Nephron (organoid): ENCODE measurements around the gene ZNF407.
A peak's percentile ranks its signal among the peaks of the same experiment; 100 is the strongest.

Source experiments
- H3K27ac Mint-ChIP-seq, 3 experiments: 2 replicates each; pipeline ENCODE4 v1.8.0; 2020; ENCODE audit warnings: mixed read lengths in 3 of 3, mild to moderate bottlenecking in 2 of 3, moderate library complexity in 1 of 3
- H3K27me3 Mint-ChIP-seq: 2 replicates; pipeline ENCODE4 v1.8.0; 2021; ENCODE audit warnings: low read depth, mild to moderate bottlenecking, moderate library complexity, mixed read lengths
- H3K36me3 Mint-ChIP-seq: 2 replicates; pipeline ENCODE4 v1.8.0; 2020; ENCODE audit warnings: low read depth, mixed read lengths
- H3K4me1 Mint-ChIP-seq: 2 replicates; pipeline ENCODE4 v1.8.0; 2020; ENCODE audit warnings: mixed read lengths
- H3K4me3 Mint-ChIP-seq, 3 experiments: 2 replicates each; pipeline ENCODE4 v1.8.0; 2020; ENCODE audit warnings: mild to moderate bottlenecking in 3 of 3, mixed read lengths in 3 of 3, moderate library complexity in 2 of 3
- H3K9me3 Mint-ChIP-seq: 2 replicates; pipeline ENCODE4 v1.8.0; 2020; ENCODE audit warnings: mixed read lengths
- TF ChIP-seq, protein P1 (sequence below), 3 experiments: fragments of 200-600 bp; sonication (generic); IDR thresholded peaks; one replicate each; pipeline ENCODE4 v1.5.0; 2021; ENCODE audit warnings: antibody characterized with exemption in 3 of 3; ENCODE audit not compliant: unreplicated experiment in 3 of 3

The ZNF407 gene

DNA sequence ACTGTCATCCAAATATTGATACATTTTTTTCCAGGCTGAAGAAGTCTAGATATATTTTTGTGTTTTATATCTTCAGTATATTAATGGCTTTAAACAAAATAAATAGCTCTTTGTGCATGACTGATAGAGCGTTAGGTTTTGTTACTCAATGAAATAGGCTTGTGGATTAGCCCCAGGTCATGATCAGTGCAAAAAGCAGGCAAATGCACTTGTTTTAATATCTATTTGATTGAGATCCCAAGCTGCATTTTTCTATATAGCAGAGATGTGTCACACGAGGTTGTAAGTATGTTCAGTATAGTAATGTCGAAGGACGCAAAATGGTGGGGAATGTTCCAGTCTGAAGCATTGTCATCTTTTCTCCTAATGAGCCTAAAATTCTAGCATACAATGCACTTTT is 198.5 kb downstream of the ZNF407 start:
- no peaks in the 10 kb centered on the region for H3K36me3 Mint-ChIP-seq

DNA sequence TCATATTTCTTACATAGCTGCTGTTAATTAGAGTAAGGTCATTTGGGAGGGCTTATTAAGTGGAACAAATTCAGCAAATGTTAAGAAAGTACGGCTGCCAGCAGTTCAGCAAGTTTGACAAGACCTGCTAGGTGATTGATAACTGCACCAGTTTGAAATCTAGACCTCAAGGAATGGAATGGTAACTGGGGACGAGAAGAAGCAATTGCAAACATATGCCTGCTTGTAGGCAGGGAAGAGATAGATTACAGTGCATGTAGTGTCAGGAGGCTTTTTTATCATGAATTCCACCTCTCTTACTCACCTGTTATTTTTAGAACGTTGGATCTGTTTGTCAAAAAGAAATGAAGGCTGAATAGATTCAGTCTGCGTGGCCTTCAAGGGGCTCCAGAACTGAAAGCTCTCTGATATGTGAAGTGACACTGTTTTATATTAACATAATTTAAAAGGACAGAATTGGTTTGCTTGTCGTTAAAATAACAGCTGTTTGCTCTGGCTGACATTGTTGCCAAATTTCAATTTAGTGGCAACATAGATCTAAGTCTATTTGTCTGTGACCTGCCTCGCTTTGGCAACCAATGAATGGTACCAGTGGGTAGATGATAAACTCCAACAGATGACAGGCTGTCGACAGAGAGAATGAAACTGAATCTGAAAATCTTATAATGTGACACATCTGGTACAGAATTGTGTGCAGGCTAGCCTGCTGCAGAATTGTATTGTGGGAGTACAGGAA is 199.3 kb downstream of the ZNF407 start:
- H3K9me3 Mint-ChIP-seq = no peaks in the 10 kb centered on the region
- no peaks in the 10 kb centered on the region for H3K27me3 Mint-ChIP-seq
- TF ChIP-seq, protein P1, sequence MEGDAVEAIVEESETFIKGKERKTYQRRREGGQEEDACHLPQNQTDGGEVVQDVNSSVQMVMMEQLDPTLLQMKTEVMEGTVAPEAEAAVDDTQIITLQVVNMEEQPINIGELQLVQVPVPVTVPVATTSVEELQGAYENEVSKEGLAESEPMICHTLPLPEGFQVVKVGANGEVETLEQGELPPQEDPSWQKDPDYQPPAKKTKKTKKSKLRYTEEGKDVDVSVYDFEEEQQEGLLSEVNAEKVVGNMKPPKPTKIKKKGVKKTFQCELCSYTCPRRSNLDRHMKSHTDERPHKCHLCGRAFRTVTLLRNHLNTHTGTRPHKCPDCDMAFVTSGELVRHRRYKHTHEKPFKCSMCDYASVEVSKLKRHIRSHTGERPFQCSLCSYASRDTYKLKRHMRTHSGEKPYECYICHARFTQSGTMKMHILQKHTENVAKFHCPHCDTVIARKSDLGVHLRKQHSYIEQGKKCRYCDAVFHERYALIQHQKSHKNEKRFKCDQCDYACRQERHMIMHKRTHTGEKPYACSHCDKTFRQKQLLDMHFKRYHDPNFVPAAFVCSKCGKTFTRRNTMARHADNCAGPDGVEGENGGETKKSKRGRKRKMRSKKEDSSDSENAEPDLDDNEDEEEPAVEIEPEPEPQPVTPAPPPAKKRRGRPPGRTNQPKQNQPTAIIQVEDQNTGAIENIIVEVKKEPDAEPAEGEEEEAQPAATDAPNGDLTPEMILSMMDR (IDR thresholded peaks at IDR 0.05; ENCODE audit: unreplicated experiment in 3 of 3) = no peak
- peak overlapping the region; percentile 26 to 70 (median 50) for H3K27ac Mint-ChIP-seq
- H3K4me1 Mint-ChIP-seq = peaks cover 30% of the 10 kb centered on the region
- H3K4me3 Mint-ChIP-seq = peak overlapping the region in 2 of 3 experiments; percentile 17 to 32
- no peaks in the 10 kb centered on the region for H3K36me3 Mint-ChIP-seq

More for the DNA sequence above, 198.5 kb downstream of the ZNF407 start:
- Mint-ChIP-seq H3K9me3 (no peaks in the 10 kb centered on the region), H3K27ac (peak overlapping the region in 1 of 3 experiments; percentile 26), H3K4me3 (no peak overlapping the region), H3K27me3 (no peaks in the 10 kb centered on the region), H3K4me1 (peaks cover 30% of the 10 kb centered on the region)
- TF ChIP-seq, protein P1 (IDR thresholded peaks at IDR 0.05; ENCODE audit: unreplicated experiment in 3 of 3) = no peak

DNA sequence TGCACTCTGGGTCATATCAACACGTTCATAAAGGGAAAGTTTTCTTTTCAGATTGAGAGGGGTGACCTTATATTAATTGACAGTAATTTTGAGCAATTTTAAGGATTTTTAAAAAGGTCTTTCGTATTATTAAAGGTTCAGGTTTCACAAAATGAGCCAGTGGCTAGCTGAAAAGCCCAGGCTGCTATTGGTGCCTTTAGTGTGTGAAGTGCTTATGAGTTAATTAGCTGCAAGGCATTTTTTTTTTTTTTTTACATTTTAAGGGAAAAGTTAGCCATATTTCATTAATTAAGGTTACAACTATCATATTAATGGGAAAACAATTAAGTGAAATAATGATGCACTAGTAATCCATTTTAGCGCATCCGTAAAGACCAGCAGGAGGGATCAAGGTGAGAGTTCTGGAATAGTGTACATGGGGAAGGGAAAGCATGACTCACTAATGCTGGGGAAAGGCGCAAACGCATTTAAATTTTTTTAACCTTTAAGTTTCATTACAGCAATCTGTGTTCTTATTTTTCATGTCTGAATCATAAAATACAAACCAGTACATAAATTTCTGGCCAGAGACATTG is 200.0 kb downstream of the ZNF407 start:
- Mint-ChIP-seq H3K27ac (peak overlapping the region; percentile 26 to 70 (median 50)), H3K27me3 (no peaks in the 10 kb centered on the region), H3K9me3 (no peaks in the 10 kb centered on the region), H3K4me3 (peak overlapping the region in 2 of 3 experiments; percentile 16 to 32), H3K36me3 (no peaks in the 10 kb centered on the region), H3K4me1 (peaks cover 30% of the 10 kb centered on the region)
- TF ChIP-seq, protein P1 (IDR thresholded peaks at IDR 0.05; ENCODE audit: unreplicated experiment in 3 of 3) = no peak

DNA sequence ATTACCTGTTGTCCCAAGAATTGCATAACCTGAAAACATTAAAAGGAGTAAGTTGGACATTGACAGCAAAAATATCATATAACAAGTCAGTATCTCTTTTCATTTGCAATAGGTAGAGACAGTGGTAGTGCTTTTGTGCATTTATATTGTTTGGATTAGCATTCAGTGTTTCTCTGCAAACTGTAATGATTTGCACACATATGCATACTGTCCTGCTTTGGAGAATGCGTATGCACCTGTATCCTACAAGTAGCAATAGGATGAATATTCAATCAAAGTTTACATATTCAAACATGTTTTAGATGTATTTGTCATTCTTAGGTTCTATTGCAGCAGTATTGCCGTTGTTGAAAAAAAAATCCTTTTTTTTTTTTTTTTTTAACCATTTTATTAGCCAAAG is 201.9 kb downstream of the ZNF407 start:
- TF ChIP-seq, protein P1 (IDR thresholded peaks at IDR 0.05; ENCODE audit: unreplicated experiment in 3 of 3) = no peak
- Mint-ChIP-seq H3K9me3 (no peaks in the 10 kb centered on the region), H3K36me3 (no peaks in the 10 kb centered on the region), H3K27ac (no peak overlapping the region), H3K4me3 (no peak overlapping the region), H3K4me1 (peaks cover 40% of the 10 kb centered on the region), H3K27me3 (no peaks in the 10 kb centered on the region)

DNA sequence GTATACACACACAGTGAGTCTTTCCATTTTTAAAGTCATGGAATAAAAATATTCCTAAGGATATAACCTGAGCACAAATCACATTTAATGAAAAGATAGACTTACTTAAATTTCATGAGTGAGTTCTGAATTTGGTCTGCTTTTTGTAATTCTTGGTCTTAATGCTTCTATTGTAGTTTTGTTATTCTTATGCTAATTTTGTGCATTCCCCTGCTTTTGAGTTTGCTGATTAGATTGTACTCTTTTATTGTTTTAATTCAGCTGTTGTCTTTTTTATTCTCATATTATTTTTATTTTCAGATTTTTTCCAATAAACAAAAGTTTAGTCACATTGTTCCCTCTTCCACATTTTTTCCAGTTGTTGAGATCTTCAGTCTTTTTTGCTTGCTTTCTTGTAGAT is 202.4 kb downstream of the ZNF407 start:
- H3K27me3 Mint-ChIP-seq = no peaks in the 10 kb centered on the region
- no peaks in the 10 kb centered on the region for H3K36me3 Mint-ChIP-seq
- H3K4me3 Mint-ChIP-seq = no peak overlapping the region
- TF ChIP-seq, protein P1 (IDR thresholded peaks at IDR 0.05; ENCODE audit: unreplicated experiment in 3 of 3) = no peak
- peaks cover 46% of the 10 kb centered on the region for H3K4me1 Mint-ChIP-seq
- no peak overlapping the region for H3K27ac Mint-ChIP-seq
- no peaks in the 10 kb centered on the region for H3K9me3 Mint-ChIP-seq

DNA sequence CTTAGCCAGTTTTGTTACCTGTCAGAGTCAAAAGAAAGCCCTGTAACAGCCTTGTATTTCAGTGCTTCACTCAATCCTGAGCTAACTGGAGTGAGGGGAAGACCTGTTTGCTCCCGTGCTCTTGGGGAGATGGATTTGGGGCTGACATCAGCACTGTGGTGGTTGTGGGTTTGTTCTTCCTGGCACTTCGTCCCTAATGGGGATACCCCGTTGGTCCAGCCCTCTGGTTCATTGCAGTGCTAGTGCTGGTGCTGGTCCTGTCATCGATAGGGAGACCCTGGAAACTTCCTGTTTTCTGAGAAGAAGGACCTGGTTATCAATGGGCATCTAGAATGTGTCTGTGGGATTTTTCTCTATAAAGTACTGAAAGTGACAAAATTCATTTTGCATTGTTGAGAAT is 205.4 kb downstream of the ZNF407 start:
- Mint-ChIP-seq H3K9me3 (no peaks in the 10 kb centered on the region), H3K36me3 (no peaks in the 10 kb centered on the region), H3K4me1 (peaks cover 23% of the 10 kb centered on the region), H3K27ac (no peak overlapping the region), H3K27me3 (no peaks in the 10 kb centered on the region), H3K4me3 (no peak overlapping the region)
- TF ChIP-seq, protein P1 (IDR thresholded peaks at IDR 0.05; ENCODE audit: unreplicated experiment in 3 of 3) = no peak
